ENCODE measurements around the gene CAMK4.

The CAMK4 gene

DNA sequence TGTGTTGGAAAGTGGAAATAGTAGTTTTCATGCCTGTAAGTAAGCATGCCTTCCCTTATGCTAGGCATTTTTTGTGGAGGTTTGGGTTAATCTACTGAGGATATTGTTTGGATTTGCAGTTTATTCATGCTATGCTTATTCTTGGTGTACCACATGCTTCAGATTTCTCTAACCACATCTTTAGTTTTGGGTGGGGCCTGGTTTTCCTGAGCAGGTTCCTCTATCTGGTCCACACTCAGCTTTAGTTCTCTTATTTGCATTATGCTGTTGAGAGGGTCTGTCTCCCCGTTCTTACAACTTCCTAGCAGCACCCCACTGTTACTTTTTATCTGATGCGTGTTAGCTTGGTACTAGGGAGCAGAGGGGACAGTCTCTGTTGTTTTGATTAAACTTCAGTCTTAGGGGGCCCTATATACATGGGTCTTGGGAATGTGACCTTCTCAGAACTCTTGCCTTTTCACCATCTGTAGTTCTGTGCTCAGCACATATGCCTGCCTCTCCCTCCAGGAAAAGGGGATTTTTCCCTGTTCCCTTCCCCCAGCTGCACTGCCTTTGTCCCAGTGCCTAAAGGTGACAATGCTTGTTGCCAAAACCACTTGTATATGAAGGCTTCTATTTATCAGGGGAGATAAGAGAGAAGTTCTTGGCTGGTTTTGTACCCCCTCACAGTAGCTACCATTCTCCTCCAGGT, 10.0 kb upstream of the CAMK4 start:
- Histone ChIP-seq H3K4me3 (replicated peaks; ENCODE audit: insufficient read depth, low read length) (no peak overlapping the region), H3K27me3 (ENCODE audit: insufficient read depth, poor library complexity, severe bottlenecking) (no peaks in the 10 kb centered on the region), H3K27ac (replicated peaks) (no peak overlapping the region)
- no peak for TF ChIP-seq POLR2AphosphoS5 (IDR thresholded peaks at IDR 0.05; ENCODE audit: low read depth)
- no peak for TF ChIP-seq GABPA (IDR thresholded peaks at IDR 0.05; ENCODE audit: low read depth)
- no peak for TF ChIP-seq SPI1 (IDR thresholded peaks at IDR 0.05; ENCODE audit: borderline replicate concordance, low read depth)
- TF ChIP-seq, protein P1, sequence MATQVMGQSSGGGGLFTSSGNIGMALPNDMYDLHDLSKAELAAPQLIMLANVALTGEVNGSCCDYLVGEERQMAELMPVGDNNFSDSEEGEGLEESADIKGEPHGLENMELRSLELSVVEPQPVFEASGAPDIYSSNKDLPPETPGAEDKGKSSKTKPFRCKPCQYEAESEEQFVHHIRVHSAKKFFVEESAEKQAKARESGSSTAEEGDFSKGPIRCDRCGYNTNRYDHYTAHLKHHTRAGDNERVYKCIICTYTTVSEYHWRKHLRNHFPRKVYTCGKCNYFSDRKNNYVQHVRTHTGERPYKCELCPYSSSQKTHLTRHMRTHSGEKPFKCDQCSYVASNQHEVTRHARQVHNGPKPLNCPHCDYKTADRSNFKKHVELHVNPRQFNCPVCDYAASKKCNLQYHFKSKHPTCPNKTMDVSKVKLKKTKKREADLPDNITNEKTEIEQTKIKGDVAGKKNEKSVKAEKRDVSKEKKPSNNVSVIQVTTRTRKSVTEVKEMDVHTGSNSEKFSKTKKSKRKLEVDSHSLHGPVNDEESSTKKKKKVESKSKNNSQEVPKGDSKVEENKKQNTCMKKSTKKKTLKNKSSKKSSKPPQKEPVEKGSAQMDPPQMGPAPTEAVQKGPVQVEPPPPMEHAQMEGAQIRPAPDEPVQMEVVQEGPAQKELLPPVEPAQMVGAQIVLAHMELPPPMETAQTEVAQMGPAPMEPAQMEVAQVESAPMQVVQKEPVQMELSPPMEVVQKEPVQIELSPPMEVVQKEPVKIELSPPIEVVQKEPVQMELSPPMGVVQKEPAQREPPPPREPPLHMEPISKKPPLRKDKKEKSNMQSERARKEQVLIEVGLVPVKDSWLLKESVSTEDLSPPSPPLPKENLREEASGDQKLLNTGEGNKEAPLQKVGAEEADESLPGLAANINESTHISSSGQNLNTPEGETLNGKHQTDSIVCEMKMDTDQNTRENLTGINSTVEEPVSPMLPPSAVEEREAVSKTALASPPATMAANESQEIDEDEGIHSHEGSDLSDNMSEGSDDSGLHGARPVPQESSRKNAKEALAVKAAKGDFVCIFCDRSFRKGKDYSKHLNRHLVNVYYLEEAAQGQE (IDR thresholded peaks at IDR 0.05; ENCODE audit: insufficient replicate concordance, low read depth) = no peak
- TF ChIP-seq, protein P2, sequence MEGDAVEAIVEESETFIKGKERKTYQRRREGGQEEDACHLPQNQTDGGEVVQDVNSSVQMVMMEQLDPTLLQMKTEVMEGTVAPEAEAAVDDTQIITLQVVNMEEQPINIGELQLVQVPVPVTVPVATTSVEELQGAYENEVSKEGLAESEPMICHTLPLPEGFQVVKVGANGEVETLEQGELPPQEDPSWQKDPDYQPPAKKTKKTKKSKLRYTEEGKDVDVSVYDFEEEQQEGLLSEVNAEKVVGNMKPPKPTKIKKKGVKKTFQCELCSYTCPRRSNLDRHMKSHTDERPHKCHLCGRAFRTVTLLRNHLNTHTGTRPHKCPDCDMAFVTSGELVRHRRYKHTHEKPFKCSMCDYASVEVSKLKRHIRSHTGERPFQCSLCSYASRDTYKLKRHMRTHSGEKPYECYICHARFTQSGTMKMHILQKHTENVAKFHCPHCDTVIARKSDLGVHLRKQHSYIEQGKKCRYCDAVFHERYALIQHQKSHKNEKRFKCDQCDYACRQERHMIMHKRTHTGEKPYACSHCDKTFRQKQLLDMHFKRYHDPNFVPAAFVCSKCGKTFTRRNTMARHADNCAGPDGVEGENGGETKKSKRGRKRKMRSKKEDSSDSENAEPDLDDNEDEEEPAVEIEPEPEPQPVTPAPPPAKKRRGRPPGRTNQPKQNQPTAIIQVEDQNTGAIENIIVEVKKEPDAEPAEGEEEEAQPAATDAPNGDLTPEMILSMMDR (IDR thresholded peaks at IDR 0.05; ENCODE audit: insufficient read depth, low read length) = no peak
- no peak for DNase-seq (ENCODE audit: low read depth in 1 of 2, low spot score in 1 of 2)

DNA sequence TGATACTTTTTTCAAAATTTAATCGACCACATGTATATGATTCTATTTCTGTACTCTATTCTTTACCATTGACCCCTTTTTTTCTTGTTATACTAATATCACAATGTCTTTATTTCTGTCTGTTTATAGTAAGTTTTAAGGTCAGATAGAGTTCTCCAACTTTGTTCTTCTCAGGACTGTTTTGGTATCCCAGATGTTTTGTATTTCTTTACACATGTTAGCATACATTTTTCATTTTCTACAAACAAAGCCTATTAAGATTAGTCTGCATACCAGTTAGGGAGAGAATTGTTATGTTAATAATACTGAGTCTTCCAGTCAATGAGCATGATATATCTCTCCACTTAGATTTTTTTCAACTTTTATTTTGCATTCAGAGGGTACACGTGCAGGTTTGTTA, 8.2 kb upstream of the CAMK4 start:
- DNase-seq (ENCODE audit: low read depth in 1 of 2, low spot score in 1 of 2) = no peak
- TF ChIP-seq GABPA (IDR thresholded peaks at IDR 0.05; ENCODE audit: low read depth) (no peak), SPI1 (IDR thresholded peaks at IDR 0.05; ENCODE audit: borderline replicate concordance, low read depth) (no peak), POLR2AphosphoS5 (IDR thresholded peaks at IDR 0.05; ENCODE audit: low read depth) (no peak)
- TF ChIP-seq, protein P2 (IDR thresholded peaks at IDR 0.05; ENCODE audit: insufficient read depth, low read length) = no peak
- TF ChIP-seq, protein P1 (IDR thresholded peaks at IDR 0.05; ENCODE audit: insufficient replicate concordance, low read depth) = no peak
- Histone ChIP-seq H3K27ac (replicated peaks) (no peak overlapping the region), H3K27me3 (ENCODE audit: insufficient read depth, poor library complexity, severe bottlenecking) (no peaks in the 10 kb centered on the region), H3K4me3 (replicated peaks; ENCODE audit: insufficient read depth, low read length) (no peak overlapping the region)

DNA sequence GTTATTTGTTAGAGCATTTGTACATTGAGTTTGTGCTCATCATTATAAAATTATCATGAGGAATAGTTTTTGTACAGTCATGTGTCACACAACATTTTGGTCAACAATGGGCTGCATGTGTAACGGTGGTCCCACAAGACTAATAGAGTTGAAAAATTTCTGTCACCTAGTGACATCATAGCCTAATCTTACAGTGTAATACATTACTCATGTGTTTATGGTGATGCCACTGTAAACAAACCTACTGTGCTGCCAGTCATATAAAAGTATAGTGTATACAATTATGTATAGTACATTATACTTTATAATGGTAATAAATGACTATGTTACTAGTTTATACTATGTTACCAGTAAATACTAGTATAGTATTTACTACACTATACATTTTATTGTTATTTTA, 3.0 kb upstream of the CAMK4 start:
- peaks cover 5% of the 10 kb centered on the region for H3K27me3 ChIP-seq (ENCODE audit: insufficient read depth, poor library complexity, severe bottlenecking)
- TF ChIP-seq, protein P1 (IDR thresholded peaks at IDR 0.05; ENCODE audit: insufficient replicate concordance, low read depth) = no peak

More for the DNA sequence above, 3.0 kb upstream of the CAMK4 start:
- Histone ChIP-seq H3K27ac (replicated peaks) (no peak overlapping the region), H3K4me3 (replicated peaks; ENCODE audit: insufficient read depth, low read length) (no peak overlapping the region)
- DNase-seq (ENCODE audit: low read depth in 1 of 2, low spot score in 1 of 2) = no peak

Measured in HL-60 (cell line).